Fibroblast of lung (primary cell): ENCODE results near the gene STRA6.

Experiments
- EZH2 ChIP-seq: IDR thresholded peaks from 2 replicates; pipeline ENCODE4 v1.5.1; 2012; ENCODE audit warnings: low read length, control low read depth, mild to moderate bottlenecking; ENCODE audit errors: missing control alignments
- TF ChIP-seq, protein P1 (sequence below), 2 donors: IDR thresholded peaks in 1 of 2; conservative IDR thresholded peaks in 1 of 2; 1 replicate in 1 of 2; 2 replicates in 1 of 2; pipeline ENCODE4 v1.5.1; 2011 to 2012; ENCODE audit warnings: low read length in 2 of 2, control low read depth in 1 of 2, inconsistent platforms in 1 of 2, low read depth in 1 of 2, mild to moderate bottlenecking in 1 of 2

DNA sequence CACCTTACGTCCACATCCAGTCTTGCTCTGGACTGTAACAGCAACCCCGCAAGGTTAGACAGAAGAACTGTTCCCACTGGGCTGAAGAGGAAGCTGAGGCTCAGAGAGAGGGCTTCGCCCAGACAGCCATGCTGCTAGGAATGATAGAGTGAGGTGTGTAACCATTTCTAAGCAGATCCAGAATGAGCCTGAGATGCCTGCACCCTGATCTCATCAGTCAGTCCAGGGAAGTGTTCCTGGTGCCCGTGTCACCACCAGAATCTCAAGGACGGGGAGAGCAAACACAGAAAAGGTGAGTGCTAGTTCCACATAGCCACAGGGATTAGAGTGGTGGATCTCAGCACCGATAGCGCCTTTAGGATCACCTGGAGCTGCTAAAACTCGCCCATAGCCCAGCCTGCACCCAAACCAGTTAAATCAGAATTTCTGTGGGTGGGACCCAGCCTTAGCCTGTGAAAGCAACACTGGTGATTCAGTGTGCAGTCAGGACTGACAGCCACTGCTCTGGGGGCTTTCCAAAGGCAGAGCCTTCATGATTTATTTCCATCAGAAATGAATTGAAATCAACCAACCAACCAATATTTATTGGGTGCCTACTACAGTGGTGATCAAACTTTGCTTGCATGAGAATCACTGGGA lies 16.8 kb downstream of the STRA6 start:
- TF ChIP-seq, protein P1, sequence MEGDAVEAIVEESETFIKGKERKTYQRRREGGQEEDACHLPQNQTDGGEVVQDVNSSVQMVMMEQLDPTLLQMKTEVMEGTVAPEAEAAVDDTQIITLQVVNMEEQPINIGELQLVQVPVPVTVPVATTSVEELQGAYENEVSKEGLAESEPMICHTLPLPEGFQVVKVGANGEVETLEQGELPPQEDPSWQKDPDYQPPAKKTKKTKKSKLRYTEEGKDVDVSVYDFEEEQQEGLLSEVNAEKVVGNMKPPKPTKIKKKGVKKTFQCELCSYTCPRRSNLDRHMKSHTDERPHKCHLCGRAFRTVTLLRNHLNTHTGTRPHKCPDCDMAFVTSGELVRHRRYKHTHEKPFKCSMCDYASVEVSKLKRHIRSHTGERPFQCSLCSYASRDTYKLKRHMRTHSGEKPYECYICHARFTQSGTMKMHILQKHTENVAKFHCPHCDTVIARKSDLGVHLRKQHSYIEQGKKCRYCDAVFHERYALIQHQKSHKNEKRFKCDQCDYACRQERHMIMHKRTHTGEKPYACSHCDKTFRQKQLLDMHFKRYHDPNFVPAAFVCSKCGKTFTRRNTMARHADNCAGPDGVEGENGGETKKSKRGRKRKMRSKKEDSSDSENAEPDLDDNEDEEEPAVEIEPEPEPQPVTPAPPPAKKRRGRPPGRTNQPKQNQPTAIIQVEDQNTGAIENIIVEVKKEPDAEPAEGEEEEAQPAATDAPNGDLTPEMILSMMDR (conservative IDR thresholded peaks at IDR 0.05 in 1 of 2, IDR thresholded peaks at IDR 0.05 in 1 of 2; ENCODE audit: low read depth in 1 of 2, low read length in 2 of 2): no peak
- TF ChIP-seq EZH2: no peak
